Measurements from ENCODE around the gene HIPK2.

- TF ChIP-seq SMAD1 (IDR thresholded peaks at IDR 0.05; ENCODE audit: low read depth, partially characterized antibody) (no peak), CTCF (IDR thresholded peaks at IDR 0.05 in 2 of 3, conservative IDR thresholded peaks at IDR 0.05 in 1 of 3; ENCODE audit: control insufficient read depth in 2 of 3, extremely low read depth in 1 of 3, insufficient read depth in 1 of 3, low read depth in 3 of 3, low read length in 3 of 3) (no peak), FOXM1 (IDR thresholded peaks at IDR 0.05; ENCODE audit: low read depth, low read length) (no peak), YY1 (IDR thresholded peaks at IDR 0.05; ENCODE audit: low read depth, low read length) (no peak), REST (IDR thresholded peaks at IDR 0.05; ENCODE audit: low read depth, low read length) (no peak), CHD4 (IDR thresholded peaks at IDR 0.05) (no peak), RFX5 (IDR thresholded peaks at IDR 0.05; ENCODE audit: low read depth, low read length) (no peak), PAX8 (IDR thresholded peaks at IDR 0.05) (no peak)
Observed at GRCh38 chr7:139666501-139666900, 111.3 kb downstream of the HIPK2 start.

Measured in GM12878 (cell line).